Esophagus squamous epithelium (tissue), 5 donors: ENCODE data around the gene HSBP1L1. TPM values are rescaled to one million over a fixed set of nuclear protein-coding genes. Genes with fewer than 3 reads are reported as not detected.

Experiments
- DNase-seq: peaks from one replicate; lab custom pipeline; 2025; lab: John Stamatoyannopoulos, UW
- H3K27ac ChIP-seq, 4 donors: fragments of 200-600 bp; sonication (generic); one replicate each; pipeline ENCODE4 v1.5.1; 2016 to 2019; ENCODE audit warnings: mild to moderate bottlenecking in 1 of 4
- H3K27me3 ChIP-seq, 4 donors: fragments of 200-600 bp; sonication (generic); 1 replicate in 3 of 4; 2 replicates in 1 of 4; pipeline versions ENCODE4 v1.5.1 to v1.6.0; 2017 to 2021; ENCODE audit warnings: antibody characterized with exemption in 1 of 4
- H3K36me3 ChIP-seq, 3 donors: fragments of 200-600 bp; sonication (generic); one replicate each; pipeline ENCODE4 v1.5.1; 2016 to 2019
- H3K4me1 ChIP-seq, 3 donors: fragments of 200-600 bp; sonication (generic); one replicate each; pipeline ENCODE4 v1.5.1; 2017 to 2019
- H3K4me3 ChIP-seq, 4 donors: fragments of 200-600 bp; sonication (generic); 1 replicate in 3 of 4; 2 replicates in 1 of 4; pipeline ENCODE4 v1.5.1; 2016 to 2019; ENCODE audit warnings: mild to moderate bottlenecking in 2 of 4, moderate library complexity in 1 of 4
- H3K9me3 ChIP-seq, 3 donors: fragments of 200-600 bp; sonication (generic); one replicate each; pipeline ENCODE4 v1.5.1; 2016 to 2019
- CTCF ChIP-seq, 6 experiments: fragments of 450-650 bp in 4 of 6; fragments of 200-600 bp in 2 of 6; sonication (generic) in 2 of 6; IDR thresholded peaks; one replicate each; pipeline ENCODE4 v1.5.1; 2016 to 2019; ENCODE audit warnings: antibody characterized with exemption in 6 of 6, mild to moderate bottlenecking in 4 of 6, moderate library complexity in 4 of 6
- POLR2A ChIP-seq, 4 donors: fragments of 450-650 bp; IDR thresholded peaks; one replicate each; pipeline ENCODE4 v1.6.1; 2017; ENCODE audit warnings: antibody characterized with exemption in 4 of 4, mild to moderate bottlenecking in 4 of 4, moderate library complexity in 3 of 4
- WGBS, 2 donors: methylation state at CpG; one replicate each; pipeline ENCODE4 v1.1.5; 2018; 5-methylcytosine and 5-hydroxymethylcytosine counted together
- intact Hi-C: fragments of 100-400 bp; cut with DNase I; formaldehyde crosslinking; loops from one replicate; pipeline ENCODE4 v1.15.0; 2022
- total RNA-seq, 4 donors: library from RNA; depleted of rRNA; stranded (reverse); fragments of >200 nt; gene quantifications; one replicate each; pipeline ENCODE4 v1.1.0, GENCODE V29; 2016
- donor health status: DM: yes; HTN: yes; CAD: no.

HSBP1L1 gene
- total RNA-seq, 4 donors from 2014 or later = 17.7 to 27.1 (median 25.8) TPM

GRCh38 chr18:79971986-79972385 lies 7.5 kb downstream of the HSBP1L1 start:
- TF ChIP-seq POLR2A (IDR thresholded peaks at IDR 0.05) (no peak), CTCF (IDR thresholded peaks at IDR 0.05) (no peak)
- no peak for DNase-seq
- intact Hi-C loops = no loop called here
- no peak overlapping the region for H3K27ac ChIP-seq
- peaks cover 0 to 91% (median 16%) of the 10 kb centered on the region in 3 donors for H3K36me3 ChIP-seq
- H3K4me1 ChIP-seq = peaks cover 0 to 32% (median 4%) of the 10 kb centered on the region in 3 donors
- no peak overlapping the region for H3K4me3 ChIP-seq
- 87 to 88% methylated on average over 5 to 8 of the region's 9 CpGs for WGBS, 2 donors
- H3K9me3 ChIP-seq = no peaks in the 10 kb centered on the region
- H3K27me3 ChIP-seq = no peaks in the 10 kb centered on the region

- WGBS, 2 donors = 84 to 85% methylated on average over 3 of the region's 3 CpGs
- no peaks in the 10 kb centered on the region for H3K9me3 ChIP-seq
- H3K27ac ChIP-seq = no peak overlapping the region
- peaks cover 0 to 34% (median 4%) of the 10 kb centered on the region in 3 donors for H3K4me1 ChIP-seq
- intact Hi-C loops = no loop called here
- H3K27me3 ChIP-seq = no peaks in the 10 kb centered on the region
- no peak for DNase-seq
- peaks cover 0 to 85% (median 16%) of the 10 kb centered on the region in 3 donors for H3K36me3 ChIP-seq
- TF ChIP-seq POLR2A (IDR thresholded peaks at IDR 0.05) = no peak
- TF ChIP-seq CTCF (IDR thresholded peaks at IDR 0.05) = no peak
- no peak overlapping the region for H3K4me3 ChIP-seq
These were observed 8.3 kb downstream of the HSBP1L1 start for GRCh38 chr18:79972720-79973119.

GRCh38 chr18:79973517-79973916 lies 9.1 kb downstream of the HSBP1L1 start:
- Histone ChIP-seq H3K27me3 (no peaks in the 10 kb centered on the region), H3K36me3 (peaks cover 0 to 77% (median 16%) of the 10 kb centered on the region in 3 donors), H3K27ac (no peak overlapping the region), H3K9me3 (no peaks in the 10 kb centered on the region), H3K4me3 (no peak overlapping the region), H3K4me1 (peaks cover 0 to 30% (median 4%) of the 10 kb centered on the region in 3 donors)
- intact Hi-C loops = no loop called here
- no peak for DNase-seq
- WGBS, 2 donors = 88 to 93% methylated on average over 16 of the region's 16 CpGs
- TF ChIP-seq POLR2A (IDR thresholded peaks at IDR 0.05) (no peak), CTCF (IDR thresholded peaks at IDR 0.05) (no peak)

GRCh38 chr18:79974025-79974654 lies 9.7 kb downstream of the HSBP1L1 start:
- Histone ChIP-seq H3K36me3 (peaks cover 0 to 80% (median 16%) of the 10 kb centered on the region in 3 donors), H3K27me3 (no peaks in the 10 kb centered on the region), H3K9me3 (no peaks in the 10 kb centered on the region), H3K4me3 (no peak overlapping the region), H3K27ac (no peak overlapping the region), H3K4me1 (peaks cover 0 to 26% (median 4%) of the 10 kb centered on the region in 3 donors)
- no peak for DNase-seq
- TF ChIP-seq POLR2A (IDR thresholded peaks at IDR 0.05) = no peak
- TF ChIP-seq CTCF (IDR thresholded peaks at IDR 0.05) = no peak
- intact Hi-C loops = no loop called here
- 90 to 92% methylated on average over 4 of the region's 4 CpGs for WGBS, 2 donors

GRCh38 chr18:79975043-79975442 lies 10.6 kb downstream of the HSBP1L1 start:
- TF ChIP-seq CTCF (IDR thresholded peaks at IDR 0.05) (no peak), POLR2A (IDR thresholded peaks at IDR 0.05) (no peak)
- WGBS, 2 donors = 86 to 87% methylated on average over 4 of the region's 4 CpGs
- H3K4me3 ChIP-seq = no peak overlapping the region
- no peaks in the 10 kb centered on the region for H3K9me3 ChIP-seq
- no peak for DNase-seq
- H3K27ac ChIP-seq = no peak overlapping the region
- H3K36me3 ChIP-seq = peaks cover 0 to 78% (median 15%) of the 10 kb centered on the region in 3 donors
- intact Hi-C loops = no loop called here
- peaks cover 0 to 19% (median 4%) of the 10 kb centered on the region in 3 donors for H3K4me1 ChIP-seq
- H3K27me3 ChIP-seq = no peaks in the 10 kb centered on the region
